ENCODE measurements around the gene MFN2. TPM values are rescaled to one million over a fixed set of nuclear protein-coding genes. Genes with fewer than 3 reads are reported as not detected.
A peak's percentile ranks its signal among the peaks of the same experiment; 100 is the strongest.
"Not testable (repeated sequence)": the region's sequence is repeated elsewhere in the genome, so short reads cannot be mapped to it uniquely, and the experiment has no call there.

MFN2 gene
- total RNA-seq, 2 donors from 2014 or later = 20.1 to 20.8 TPM

GRCh38 chr1:11935057-11935412 is 45.2 kb upstream of the MFN2 start:
- TF ChIP-seq, protein P1, sequence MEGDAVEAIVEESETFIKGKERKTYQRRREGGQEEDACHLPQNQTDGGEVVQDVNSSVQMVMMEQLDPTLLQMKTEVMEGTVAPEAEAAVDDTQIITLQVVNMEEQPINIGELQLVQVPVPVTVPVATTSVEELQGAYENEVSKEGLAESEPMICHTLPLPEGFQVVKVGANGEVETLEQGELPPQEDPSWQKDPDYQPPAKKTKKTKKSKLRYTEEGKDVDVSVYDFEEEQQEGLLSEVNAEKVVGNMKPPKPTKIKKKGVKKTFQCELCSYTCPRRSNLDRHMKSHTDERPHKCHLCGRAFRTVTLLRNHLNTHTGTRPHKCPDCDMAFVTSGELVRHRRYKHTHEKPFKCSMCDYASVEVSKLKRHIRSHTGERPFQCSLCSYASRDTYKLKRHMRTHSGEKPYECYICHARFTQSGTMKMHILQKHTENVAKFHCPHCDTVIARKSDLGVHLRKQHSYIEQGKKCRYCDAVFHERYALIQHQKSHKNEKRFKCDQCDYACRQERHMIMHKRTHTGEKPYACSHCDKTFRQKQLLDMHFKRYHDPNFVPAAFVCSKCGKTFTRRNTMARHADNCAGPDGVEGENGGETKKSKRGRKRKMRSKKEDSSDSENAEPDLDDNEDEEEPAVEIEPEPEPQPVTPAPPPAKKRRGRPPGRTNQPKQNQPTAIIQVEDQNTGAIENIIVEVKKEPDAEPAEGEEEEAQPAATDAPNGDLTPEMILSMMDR (IDR thresholded peaks at IDR 0.05) = no peak
- TF ChIP-seq POLR2A (IDR thresholded peaks at IDR 0.05) = no peak
- ATAC-seq = no peak
- 0 to 16% methylated on average over 1 to 2 of the region's 2 CpGs for WGBS, 2 donors

GRCh38 chr1:11935733-11936132 is 44.5 kb upstream of the MFN2 start:
- H3K4me3 ChIP-seq; H3K9me3 ChIP-seq; H3K36me3 ChIP-seq (replicated peaks in 1 of 2; ENCODE audit: insufficient read depth in 1 of 2, low read depth in 2 of 2); H3K27me3 ChIP-seq; H3K27ac ChIP-seq; intact Hi-C loops (cut with DNase I); ATAC-seq; DNase-seq: not testable (repeated sequence)
- 85 to 90% methylated on average over 7 to 10 of the region's 10 CpGs for WGBS, 2 donors
- H3K4me1 ChIP-seq = peaks cover 34% of the 10 kb centered on the region

More at GRCh38 chr1:11935057-11935412, 45.2 kb upstream of the MFN2 start:
- intact Hi-C loops (cut with DNase I) = no loop called here
- Histone ChIP-seq H3K4me3 (peak overlapping the region; percentile 63 to 65), H3K9me3 (no peaks in the 10 kb centered on the region), H3K4me1 (peaks cover 35% of the 10 kb centered on the region), H3K27me3 (no peaks in the 10 kb centered on the region), H3K36me3 (replicated peaks in 1 of 2; ENCODE audit: insufficient read depth in 1 of 2, low read depth in 2 of 2) (no peaks in the 10 kb centered on the region), H3K27ac (peak overlapping the region; percentile 55 to 83 (median 78))
- no peak for DNase-seq

GRCh38 chr1:11938722-11939526 is 41.3 kb upstream of the MFN2 start:
- WGBS, 2 donors = 64 to 74% methylated on average over 5 to 15 of the region's 15 CpGs
- intact Hi-C loops (cut with DNase I) = no loop called here
- no peak for ATAC-seq

DNA sequence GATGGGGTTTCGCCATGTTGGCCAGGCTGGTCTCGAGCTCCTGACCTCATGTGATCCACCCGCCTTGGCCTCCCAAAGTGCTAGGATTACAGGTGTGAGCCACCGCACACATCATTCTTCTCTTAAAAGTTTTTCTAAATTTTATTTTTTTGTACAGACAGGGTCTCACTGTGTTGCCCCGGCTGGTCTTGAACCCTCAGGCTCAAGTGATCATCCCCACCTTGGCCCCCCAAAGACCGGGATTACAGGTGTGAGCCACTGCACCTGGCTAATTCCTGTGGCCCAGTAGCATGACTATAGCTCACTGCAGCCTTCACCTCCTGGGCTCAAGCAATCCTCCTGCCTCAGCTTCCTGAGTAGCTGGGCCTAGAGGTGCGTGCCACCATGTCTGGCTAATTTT is 40.5 kb upstream of the MFN2 start:
- DNase-seq; intact Hi-C loops (cut with DNase I); H3K4me3 ChIP-seq; H3K27ac ChIP-seq; H3K9me3 ChIP-seq; ATAC-seq; H3K27me3 ChIP-seq; H3K36me3 ChIP-seq (replicated peaks in 1 of 2; ENCODE audit: insufficient read depth in 1 of 2, low read depth in 2 of 2): not testable (repeated sequence)
- peaks cover 17% of the 10 kb centered on the region for H3K4me1 ChIP-seq
- WGBS, 2 donors = 97 to 98% methylated on average over 7 of the region's 7 CpGs

More at GRCh38 chr1:11938722-11939526, 41.3 kb upstream of the MFN2 start:
- Histone ChIP-seq H3K36me3 (replicated peaks in 1 of 2; ENCODE audit: insufficient read depth in 1 of 2, low read depth in 2 of 2) (no peaks in the 10 kb centered on the region), H3K27me3 (no peaks in the 10 kb centered on the region), H3K9me3 (no peaks in the 10 kb centered on the region), H3K4me1 (peaks cover 20% of the 10 kb centered on the region), H3K27ac (no peak overlapping the region), H3K4me3 (no peak overlapping the region)
- TF ChIP-seq, protein P1 (IDR thresholded peaks at IDR 0.05) = no peak
- no peak for TF ChIP-seq POLR2A (IDR thresholded peaks at IDR 0.05)
- peak in 2 of 4 donors; percentile 16 to 19 for DNase-seq

DNA sequence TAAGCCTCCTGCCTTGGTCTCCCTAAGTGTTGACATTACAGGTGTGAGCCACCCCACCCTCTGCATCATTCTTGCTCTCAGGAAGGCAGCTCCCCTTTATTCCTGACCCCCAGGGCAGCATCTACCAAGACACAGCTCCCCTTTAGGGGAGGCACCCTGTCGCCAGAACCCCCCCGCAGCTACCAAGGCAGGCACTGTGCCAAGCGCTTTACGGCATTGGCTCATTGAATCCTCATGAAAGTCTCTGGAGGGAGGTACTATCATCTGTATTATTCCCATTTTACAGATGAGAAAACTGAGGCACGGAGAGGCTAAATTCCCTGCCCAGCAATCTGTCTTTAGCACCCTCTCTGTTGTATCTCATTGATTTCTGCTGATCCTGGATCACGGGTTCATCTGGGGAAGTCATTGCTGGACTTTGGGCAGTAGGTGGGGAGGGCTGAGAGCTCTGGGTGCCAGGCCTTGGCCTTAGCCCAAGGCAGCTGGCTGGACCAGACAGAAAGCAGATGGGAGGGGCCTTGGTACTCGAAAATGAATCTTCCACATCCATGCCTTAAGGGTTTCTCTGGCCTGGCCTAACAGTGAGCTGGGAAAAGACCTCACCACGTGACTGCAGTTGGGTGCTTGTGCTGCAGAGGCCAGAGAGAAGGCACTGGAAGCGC is 39.9 kb upstream of the MFN2 start:
- no peaks in the 10 kb centered on the region for H3K9me3 ChIP-seq
- DNase-seq (peak in 3 of 4 donors; percentile 21 to 65 (median 46)), ATAC-seq (peak; percentile 31)
- H3K4me1 ChIP-seq = peaks cover 12% of the 10 kb centered on the region
- intact Hi-C loops (cut with DNase I) = no loop called here
- no peak overlapping the region for H3K4me3 ChIP-seq
- no peak overlapping the region for H3K27ac ChIP-seq
- WGBS, 2 donors = 65 to 68% methylated on average over 8 to 9 of the region's 9 CpGs
- H3K27me3 ChIP-seq = no peaks in the 10 kb centered on the region
- H3K36me3 ChIP-seq (replicated peaks in 1 of 2; ENCODE audit: insufficient read depth in 1 of 2, low read depth in 2 of 2) = no peaks in the 10 kb centered on the region
- TF ChIP-seq POLR2A (IDR thresholded peaks at IDR 0.05) = no peak
- TF ChIP-seq, protein P1 (IDR thresholded peaks at IDR 0.05) = no peak
